Forelimb muscle (tissue), 1 donor: ENCODE measurements around the gene RUNX1. TPM values are rescaled to one million over a fixed set of nuclear protein-coding genes. Genes with fewer than 3 reads are reported as not detected.

Experiments
- DNase-seq: peaks from one replicate; pipeline ENCODE4 v3.0.0-alpha.2; 2013; ENCODE audit warnings: low read depth
- polyA plus RNA-seq: library from polyadenylated mRNA; unstranded; fragments of 120-200 nt; gene quantifications from one replicate; pipeline ENCODE4 v1.2.1, GENCODE V29; 2013; ENCODE audit not compliant: insufficient read length

RUNX1 gene
- polyA plus RNA-seq, 1 donor, result 5.3 TPM

DNA sequence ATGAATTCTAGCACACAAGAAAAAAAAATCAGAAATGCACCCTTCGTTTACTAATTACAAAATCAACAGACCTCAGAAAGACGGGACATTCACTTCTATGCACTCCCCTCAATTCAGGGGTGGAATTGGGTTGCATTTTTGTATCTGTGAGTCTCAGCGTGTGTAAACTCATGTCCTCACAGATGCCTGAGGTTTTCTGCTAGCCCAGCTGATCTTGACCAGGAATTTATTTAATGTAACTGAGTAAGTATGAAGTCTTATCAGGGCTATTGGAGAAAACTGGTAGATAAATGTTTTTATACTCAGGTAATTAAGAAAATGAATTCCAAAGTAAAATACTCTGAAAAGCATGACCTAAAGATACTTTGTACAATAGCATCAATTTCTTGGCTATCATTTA lies 167.7 kb downstream of the RUNX1 start:
- no peak for DNase-seq

- no peak for DNase-seq
Observed at GRCh38 chr21:34880401-34880800, 168.7 kb downstream of the RUNX1 start.

- no peak for DNase-seq
Observed at GRCh38 chr21:34878940-34879339, 170.2 kb downstream of the RUNX1 start.

GRCh38 chr21:34878501-34878900 lies 170.6 kb downstream of the RUNX1 start:
- no peak for DNase-seq

DNA sequence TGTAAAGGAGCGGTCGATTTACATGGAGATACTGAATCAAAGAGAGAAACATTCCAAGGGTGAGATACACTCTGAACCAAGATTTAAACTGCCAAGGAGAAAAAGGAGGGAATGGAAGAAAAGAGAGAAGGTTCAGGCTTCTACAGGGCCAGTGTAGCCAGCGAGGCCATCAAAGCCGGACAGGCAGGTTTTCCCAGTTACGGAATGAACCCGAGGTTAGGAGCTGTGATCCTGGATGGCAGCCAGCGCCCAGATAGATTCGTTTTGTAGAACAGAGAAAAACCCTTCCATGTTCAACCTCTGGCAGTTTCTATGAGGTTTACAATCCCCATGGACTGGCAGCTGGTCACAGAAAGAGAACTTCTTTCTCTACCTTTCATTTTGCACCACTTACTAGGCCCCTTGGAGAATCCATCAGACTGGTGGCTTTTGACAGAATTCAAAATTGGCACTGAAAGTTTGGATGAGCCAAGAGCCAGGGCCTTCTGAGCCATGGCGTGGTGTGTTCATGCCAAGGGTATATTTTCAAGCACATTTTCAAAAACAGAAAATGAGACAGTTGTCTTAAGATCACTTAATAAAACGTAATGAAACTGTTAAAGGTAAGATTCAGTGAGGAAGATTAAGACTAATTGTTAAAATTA lies 171.5 kb downstream of the RUNX1 start:
- no peak for DNase-seq

DNA sequence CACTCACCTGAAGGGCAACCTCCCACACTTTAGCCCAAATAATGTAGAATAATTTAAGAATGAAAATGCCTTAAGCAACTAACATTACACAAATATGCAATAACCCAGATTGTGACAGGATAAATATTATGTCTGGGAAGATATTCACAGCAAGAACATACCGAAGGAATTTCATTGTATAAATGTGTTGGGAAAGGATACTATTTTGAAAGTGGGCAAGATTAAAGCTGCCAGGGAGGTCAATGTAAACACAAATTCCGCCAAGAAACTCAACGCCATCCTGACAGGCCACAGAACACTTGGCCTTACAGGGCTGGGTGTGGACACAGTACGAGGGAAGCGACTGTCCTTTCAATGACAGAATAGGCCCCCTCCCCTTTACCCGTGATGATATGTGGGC lies 173.3 kb downstream of the RUNX1 start:
- no peak for DNase-seq

DNA sequence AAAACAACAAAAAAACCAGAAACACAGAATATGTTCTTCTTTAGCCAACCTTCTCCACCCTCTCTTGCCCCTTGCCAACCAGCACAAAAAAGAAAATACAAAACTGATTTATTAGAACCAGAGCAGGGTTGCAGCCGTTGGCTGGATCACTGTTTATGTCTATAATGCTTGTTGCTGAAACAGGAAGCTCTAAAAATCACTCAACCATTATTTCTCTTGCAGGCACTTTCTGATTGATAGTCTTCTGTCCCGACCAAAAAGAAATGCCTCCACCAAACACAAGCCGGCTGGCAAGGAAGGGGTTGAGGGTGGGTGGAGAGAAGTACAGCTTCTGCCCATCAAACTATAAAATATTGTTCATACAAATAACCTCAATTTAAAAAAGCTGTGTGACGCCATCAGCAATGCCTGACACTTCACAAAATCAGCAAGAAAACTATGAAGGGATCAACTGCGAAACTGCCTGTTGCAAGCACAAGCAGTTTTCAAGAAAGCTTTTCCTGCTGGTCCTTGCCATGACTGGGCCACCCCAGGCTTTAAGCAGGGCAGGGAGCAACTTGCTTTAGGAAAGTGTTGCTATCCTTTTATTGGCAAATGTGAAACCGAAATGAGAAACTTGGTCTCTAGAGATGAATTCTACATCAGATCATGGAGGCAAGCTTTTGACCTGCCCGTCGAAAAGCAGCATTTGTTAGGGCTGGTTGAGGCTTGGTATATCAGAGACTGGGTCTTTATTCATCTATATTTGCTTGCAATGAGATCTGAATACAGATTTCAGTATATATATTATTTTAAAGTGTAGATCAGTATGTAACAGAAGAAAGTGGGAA lies 174.2 kb downstream of the RUNX1 start:
- DNase-seq, result no peak

GRCh38 chr21:34871026-34871908 lies 177.8 kb downstream of the RUNX1 start:
- DNase-seq, result no peak

DNA sequence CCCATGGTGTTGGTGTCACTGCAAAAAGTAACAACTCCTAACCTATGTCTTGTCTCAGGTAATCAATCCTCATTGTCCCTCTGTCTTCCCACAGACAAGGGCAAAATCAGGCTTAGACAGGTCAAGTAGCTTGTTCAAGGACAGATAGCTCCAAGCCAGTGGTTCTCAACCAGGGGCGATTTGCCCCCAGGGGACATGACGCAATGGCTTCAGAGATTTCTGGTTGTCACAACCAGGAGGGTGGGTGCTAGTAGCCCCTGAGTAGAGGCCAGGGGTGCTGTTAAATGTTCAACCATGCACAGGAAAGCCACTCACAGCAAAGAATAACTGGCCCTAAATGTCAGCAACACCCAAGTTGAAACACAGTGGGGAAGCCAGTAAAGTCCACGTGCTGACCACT lies 178.9 kb downstream of the RUNX1 start:
- no peak for DNase-seq

- no peak for DNase-seq
Observed at GRCh38 chr21:34869545-34869944, 179.6 kb downstream of the RUNX1 start.

- DNase-seq, result no peak
Observed at GRCh38 chr21:34867785-34868184, 181.3 kb downstream of the RUNX1 start.

GRCh38 chr21:34865400-34866241 lies 183.5 kb downstream of the RUNX1 start:
- no peak for DNase-seq

- DNase-seq, result no peak
Observed at GRCh38 chr21:34864370-34865149, 184.5 kb downstream of the RUNX1 start.

DNA sequence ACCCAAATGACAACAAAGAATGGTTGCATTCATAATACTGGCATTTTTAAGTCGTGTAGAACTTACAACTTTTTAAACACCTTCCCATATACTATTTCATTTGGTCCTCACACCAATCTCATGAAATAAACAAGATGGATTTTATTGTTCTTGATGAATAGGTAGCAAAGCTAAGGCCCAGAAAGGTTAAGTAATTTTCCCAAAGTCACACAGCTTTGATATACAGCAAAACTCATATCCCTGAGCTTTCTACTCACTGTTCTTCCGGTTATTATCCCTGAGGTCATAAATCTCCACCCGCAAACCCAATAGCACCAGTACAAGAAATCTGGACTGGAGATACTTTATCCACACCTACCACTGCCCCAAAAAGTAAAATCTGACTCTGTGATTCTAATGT lies 186.2 kb downstream of the RUNX1 start:
- no peak for DNase-seq

GRCh38 chr21:34861258-34861657 lies 187.8 kb downstream of the RUNX1 start:
- DNase-seq, result no peak

- DNase-seq, result no peak
Observed at GRCh38 chr21:34859976-34860653, 189.0 kb downstream of the RUNX1 start.

DNA sequence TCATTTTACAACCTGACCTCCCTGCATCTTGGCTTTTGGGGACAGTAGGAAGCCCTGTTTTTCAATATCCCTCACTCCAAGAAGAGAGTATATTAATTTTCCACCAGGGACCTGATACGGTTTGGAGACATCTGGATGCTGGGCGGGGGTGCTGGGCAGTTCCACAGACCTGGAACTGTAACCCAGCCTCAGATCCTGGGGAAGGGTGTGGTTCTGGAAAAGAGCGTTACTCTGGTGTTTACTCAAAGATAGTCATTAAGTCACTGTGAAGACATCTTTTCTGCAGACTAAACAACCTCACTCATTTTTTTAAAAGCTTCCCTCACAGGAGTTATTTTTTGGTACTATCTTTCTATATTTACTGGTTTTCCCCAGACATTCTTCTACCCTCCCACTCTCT lies 190.5 kb downstream of the RUNX1 start:
- DNase-seq, result no peak

- DNase-seq, result no peak
Observed at GRCh38 chr21:34857874-34858273, 191.2 kb downstream of the RUNX1 start.

- no peak for DNase-seq
Observed at GRCh38 chr21:34857122-34857713, 191.9 kb downstream of the RUNX1 start.

DNA sequence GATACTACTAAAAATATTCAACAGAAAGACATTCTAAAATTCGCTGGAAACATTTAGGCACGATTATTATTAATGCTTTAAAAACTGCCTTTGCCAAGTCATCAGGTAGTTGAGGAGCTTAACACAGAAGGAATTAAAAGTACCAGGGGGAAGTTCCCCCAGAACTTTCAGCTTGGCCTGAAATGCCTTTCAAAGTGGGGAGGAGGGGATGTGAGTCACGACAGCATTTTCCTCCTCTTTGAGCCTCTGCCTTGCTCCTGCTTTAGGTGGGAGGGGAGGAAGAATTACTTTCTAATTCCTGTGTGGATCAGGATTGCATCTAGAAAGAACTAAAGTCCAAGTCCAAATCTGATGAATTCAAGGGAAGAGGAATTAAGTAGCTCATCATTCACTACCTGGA lies 196.7 kb downstream of the RUNX1 start:
- no peak for DNase-seq
